ENCODE measurements around the gene PALLD. TPM values are rescaled to one million over a fixed set of nuclear protein-coding genes. Genes with fewer than 3 reads are reported as not detected.
A peak's percentile ranks its signal among the peaks of the same experiment; 100 is the strongest.

The PALLD gene
- total and polyA plus RNA-seq, 12 donors, result 169 to 1,537 (median 667) TPM

DNA sequence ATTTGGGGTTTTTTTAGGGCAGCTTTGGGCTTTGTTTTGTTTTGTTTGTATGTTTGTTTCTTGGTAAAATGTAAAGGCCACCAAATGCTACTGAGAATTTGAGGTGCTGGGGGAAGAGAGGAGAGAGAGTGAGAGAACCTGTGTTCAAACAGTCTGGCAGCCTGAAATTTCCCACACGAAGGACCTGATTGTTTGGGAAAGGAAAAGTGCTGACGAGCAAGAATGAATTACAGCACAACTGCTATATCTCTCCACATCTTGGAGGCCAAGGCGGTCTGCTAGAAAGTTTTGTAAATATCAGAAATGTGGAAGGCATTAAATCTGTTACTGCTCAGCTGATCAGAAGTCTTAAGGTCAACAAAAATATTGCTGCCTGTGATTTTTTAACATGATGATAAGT lies 170.5 kb downstream of the PALLD start:
- H3K36me3 ChIP-seq, result peaks cover 0 to 20% (median 0%) of the 10 kb centered on the region in 9 donors
- ATAC-seq, result no peak
- H3K4me3 ChIP-seq, result no peak overlapping the region
- peaks cover 0 to 52% (median 17%) of the 10 kb centered on the region in 9 donors for H3K4me1 ChIP-seq
- TF ChIP-seq CTCF (IDR thresholded peaks at IDR 0.05), result no peak
- H3K27ac ChIP-seq, result peak overlapping the region in 5 of 10 donors; percentile 4 to 58 (median 23)
- no peaks in the 10 kb centered on the region for H3K9me3 ChIP-seq
- WGBS, 2 donors, result 41 to 45% methylated on average over 3 of the region's 3 CpGs
- intact Hi-C loops (cut with DNase I), result no loop called here
- DNase-seq, result no peak
- H3K27me3 ChIP-seq, result no peaks in the 10 kb centered on the region

DNA sequence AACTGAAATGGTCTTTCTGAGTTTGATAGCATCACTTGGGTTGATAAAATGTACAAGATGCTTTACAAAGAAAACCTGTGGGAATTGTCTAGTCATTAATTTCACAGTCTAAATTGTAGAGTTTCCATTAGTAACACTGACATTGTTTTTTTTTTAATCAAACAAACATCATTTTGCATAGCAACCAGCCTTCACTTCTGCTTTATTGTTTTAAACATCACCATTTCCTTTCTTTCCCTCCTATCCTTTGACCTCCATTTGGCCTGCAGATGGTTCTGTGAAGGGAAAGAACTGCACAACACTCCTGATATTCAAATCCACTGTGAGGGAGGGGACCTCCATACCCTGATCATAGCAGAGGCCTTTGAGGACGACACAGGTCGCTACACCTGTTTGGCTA lies 171.1 kb downstream of the PALLD start:
- intact Hi-C loops (cut with DNase I), result no loop called here
- Histone ChIP-seq H3K4me1 (peaks cover 0 to 47% (median 12%) of the 10 kb centered on the region in 9 donors), H3K27ac (no peak overlapping the region), H3K27me3 (no peaks in the 10 kb centered on the region), H3K9me3 (no peaks in the 10 kb centered on the region), H3K36me3 (peaks cover 0 to 25% (median 0%) of the 10 kb centered on the region in 9 donors), H3K4me3 (no peak overlapping the region)
- DNase-seq (no peak), ATAC-seq (no peak)
- 95 to 96% methylated on average over 2 of the region's 2 CpGs for WGBS, 2 donors
- no peak for TF ChIP-seq CTCF (IDR thresholded peaks at IDR 0.05)

DNA sequence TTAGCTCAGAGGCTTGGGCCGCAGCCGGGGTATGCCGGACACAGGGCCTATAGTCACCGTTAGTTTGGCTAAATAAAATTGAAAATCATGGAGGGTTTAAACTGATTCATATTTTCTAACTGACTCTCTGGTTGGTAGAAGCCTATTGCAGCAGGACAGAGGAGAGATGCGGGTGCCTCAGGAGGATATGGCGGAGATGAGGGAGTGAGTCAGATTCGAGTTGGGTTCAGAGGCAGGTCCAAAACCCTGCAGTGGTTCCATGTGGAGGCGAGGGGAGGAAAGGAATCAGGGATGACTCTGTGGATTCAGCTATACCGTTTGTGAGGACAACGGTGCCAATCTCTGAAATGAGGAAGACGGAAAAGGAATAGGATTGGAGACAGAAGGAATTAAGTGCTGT lies 176.6 kb downstream of the PALLD start:
- 86 to 88% methylated on average over 11 of the region's 11 CpGs for WGBS, 2 donors
- intact Hi-C loops (cut with DNase I), result no loop called here
- Histone ChIP-seq H3K27me3 (no peaks in the 10 kb centered on the region), H3K36me3 (peaks cover 0 to 49% (median 0%) of the 10 kb centered on the region in 9 donors), H3K4me1 (peaks cover 0 to 11% (median 0%) of the 10 kb centered on the region in 9 donors), H3K9me3 (no peaks in the 10 kb centered on the region), H3K4me3 (no peak overlapping the region), H3K27ac (no peak overlapping the region)
- DNase-seq, result no peak
- TF ChIP-seq CTCF (IDR thresholded peaks at IDR 0.05), result no peak
- ATAC-seq, result peak in 1 of 8 donors; percentile 34

DNA sequence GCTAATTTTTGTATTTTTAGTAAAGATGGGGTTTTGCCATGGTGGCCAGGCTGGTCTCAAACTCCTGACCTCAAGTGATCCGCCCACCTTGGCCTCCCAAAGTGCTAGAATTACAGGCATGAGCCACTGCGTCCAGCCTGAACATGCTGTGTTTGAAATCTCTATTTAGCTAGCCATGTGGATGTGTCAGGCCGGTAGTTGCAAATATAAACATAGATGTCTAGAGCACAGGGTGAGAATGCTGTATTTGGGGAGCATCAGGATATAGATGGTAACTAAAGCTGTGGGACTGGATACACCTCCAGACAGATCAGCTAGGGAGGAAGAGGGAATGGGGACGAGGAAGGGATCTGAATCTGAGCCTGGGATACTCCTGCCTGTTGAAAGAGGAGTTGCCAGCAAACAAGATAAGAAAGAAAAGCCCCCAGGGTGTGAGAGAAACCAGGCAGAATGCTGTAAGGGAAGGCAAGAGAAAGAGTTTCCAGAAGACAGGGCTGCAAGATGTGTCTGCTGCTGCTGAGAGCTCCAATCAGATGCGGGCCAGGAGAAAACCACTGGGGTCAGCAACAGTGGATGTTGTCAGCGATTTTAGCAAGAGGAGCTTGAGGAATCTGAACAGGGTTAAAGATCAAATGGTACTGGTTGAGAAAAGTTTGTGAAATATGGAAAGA lies 177.4 kb downstream of the PALLD start:
- 53 to 55% methylated on average over 6 of the region's 6 CpGs for WGBS, 2 donors
- no peaks in the 10 kb centered on the region for H3K9me3 ChIP-seq
- no peak overlapping the region for H3K4me3 ChIP-seq
- H3K4me1 ChIP-seq, result peaks cover 0 to 11% (median 0%) of the 10 kb centered on the region in 9 donors
- peaks cover 0 to 48% (median 0%) of the 10 kb centered on the region in 9 donors for H3K36me3 ChIP-seq
- DNase-seq (no peak), ATAC-seq (peak in 2 of 8 donors; percentile 5 to 40)
- H3K27ac ChIP-seq, result peak overlapping the region in 1 of 10 donors; percentile 44
- intact Hi-C loops (cut with DNase I), result no loop called here
- no peak for TF ChIP-seq CTCF (IDR thresholded peaks at IDR 0.05)
- no peaks in the 10 kb centered on the region for H3K27me3 ChIP-seq
